HepG2 (cell line): ENCODE results near the gene PAXX. TPM values are rescaled to one million over a fixed set of nuclear protein-coding genes. Genes with fewer than 3 reads are reported as not detected.

Experiments
- ATAC-seq: fragments of 200-7000 bp; cut with Tn5 transposase; 3 replicates; pipeline ENCODE4 v1.9.1; 2020; ENCODE audit warnings: mild to moderate bottlenecking, moderate library complexity
- BruUV-seq: library from RNA; stranded (reverse); fragments of 400-500 nt; replicated peaks from 2 replicates; lab custom pipeline; 2021; lab: Mats Ljungman, UMichigan
- CTCF ChIA-PET: fragments of 300-600 bp; formaldehyde crosslinking; extraction: SDS; loops from one replicate; lab custom pipeline; 2021; ENCODE audit warnings: low total read pairs, inconsistent platforms, low intra/inter-chr PET ratio; lab: Yijun Ruan, JAX
- POLR2A ChIA-PET: fragments of 350-600 bp; sonication (Branson Sonifier 250); formaldehyde crosslinking; loops from one replicate; lab custom pipeline; 2020; ENCODE audit warnings: antibody characterized with exemption, inconsistent platforms; lab: Yijun Ruan, JAX
- DNase-seq: peaks from one replicate; pipeline ENCODE4 v3.0.0-alpha.2; 2015; ENCODE audit warnings: low spot score
- FAIRE-seq: peaks from 3 replicates; lab custom pipeline; 2011; peaks lifted over from hg19 to GRCh38; lab: Jason Lieb, UNC
- H2AFZ ChIP-seq: one replicate; pipeline ENCODE4 v1.6.1; 2011; ENCODE audit warnings: low read length, inconsistent platforms
- H3K27ac ChIP-seq: fragments of 300-600 bp; 3 replicates; pipeline ENCODE4 v1.8.0; 2011; ENCODE audit warnings: mixed run types, mild to moderate bottlenecking, mixed read lengths, low read length, inconsistent platforms; ENCODE audit not compliant: insufficient read depth; ENCODE audit errors: extremely low read length
- H3K27me3 ChIP-seq, 2 experiments: fragments of 200-600 bp in 1 of 2; 2 replicates in 1 of 2; 3 replicates in 1 of 2; pipeline versions ENCODE4 v1.6.0 to v1.8.0; 2011; ENCODE audit warnings: low read length in 2 of 2, mild to moderate bottlenecking in 2 of 2, moderate library complexity in 2 of 2, inconsistent platforms in 1 of 2; ENCODE audit not compliant: insufficient read depth in 2 of 2, control insufficient read depth in 1 of 2
- H3K36me3 ChIP-seq, 2 experiments: fragments of 200-600 bp in 1 of 2; replicated peaks in 1 of 2; 2 replicates in 1 of 2; 3 replicates in 1 of 2; pipeline versions ENCODE4 v1.5.1 to v1.8.0; 2011; ENCODE audit warnings: low read length in 2 of 2, inconsistent platforms in 1 of 2; ENCODE audit not compliant: insufficient read depth in 2 of 2, control insufficient read depth in 1 of 2
- H3K4me1 ChIP-seq: 2 replicates; pipeline ENCODE4 v1.5.1; 2012; ENCODE audit warnings: low read length, inconsistent platforms; ENCODE audit not compliant: insufficient read depth
- H3K4me2 ChIP-seq: 2 replicates; pipeline ENCODE4 v1.6.0; 2011; ENCODE audit warnings: low read depth, low read length, inconsistent platforms
- H3K4me3 ChIP-seq, 3 experiments: fragments of 200-600 bp in 1 of 3; sonication (generic), shearing (Covaris generic) in 1 of 3; replicated peaks in 1 of 3; 2 replicates each; pipeline ENCODE4 v1.5.1; 2011 to 2016; ENCODE audit warnings: low read length in 3 of 3, inconsistent platforms in 2 of 3, low read depth in 2 of 3, mild to moderate bottlenecking in 2 of 3, control low read depth in 1 of 3, mixed read lengths in 1 of 3; ENCODE audit not compliant: insufficient read depth in 1 of 3
- H3K79me2 ChIP-seq: one replicate; pipeline ENCODE4 v1.6.1; 2011; ENCODE audit warnings: low read length, inconsistent platforms; ENCODE audit not compliant: insufficient read depth
- H3K9ac ChIP-seq: 2 replicates; pipeline ENCODE4 v1.6.0; 2011; ENCODE audit warnings: mild to moderate bottlenecking, low read depth, low read length, inconsistent platforms; ENCODE audit not compliant: insufficient read depth
- H3K9me3 ChIP-seq: 2 replicates; pipeline ENCODE4 v1.5.1; 2012; ENCODE audit warnings: mild to moderate bottlenecking, low read length
- H4K20me1 ChIP-seq: 2 replicates; pipeline ENCODE4 v1.6.0; 2011; ENCODE audit warnings: inconsistent platforms, mild to moderate bottlenecking, low read length, moderate library complexity; ENCODE audit not compliant: insufficient read depth
- DNMT1 ChIP-seq: sonication (generic); formaldehyde crosslinking; IDR thresholded peaks from 2 replicates; pipeline ENCODE4 v1.5.1; 2020; ENCODE audit warnings: mild to moderate bottlenecking, missing genetic modification reagents
- GTF3A ChIP-seq: sonication (generic); formaldehyde crosslinking; conservative IDR thresholded peaks from 2 replicates; pipeline ENCODE4 v1.4.0; 2020; ENCODE audit warnings: mild to moderate bottlenecking, missing genetic modification reagents
- NKX3-1 ChIP-seq: sonication (generic); formaldehyde crosslinking; IDR thresholded peaks from 2 replicates; pipeline ENCODE4 v1.5.0; 2020; ENCODE audit warnings: missing genetic modification reagents
- SALL1 ChIP-seq: sonication (generic); formaldehyde crosslinking; IDR thresholded peaks from 2 replicates; pipeline ENCODE4 v1.8.0; 2022; ENCODE audit warnings: mild to moderate bottlenecking, missing genetic modification reagents
- ZKSCAN8 ChIP-seq: IDR thresholded peaks from 2 replicates; pipeline ENCODE4 v1.6.1; 2016; ENCODE audit warnings: borderline replicate concordance, missing genetic modification reagents, missing compliant biosample characterization
- ZNF143 ChIP-seq: sonication (generic); formaldehyde crosslinking; IDR thresholded peaks from 2 replicates; pipeline ENCODE4 v1.4.0; 2020; ENCODE audit warnings: missing genetic modification reagents
- ZNF30 ChIP-seq: sonication (generic); formaldehyde crosslinking; IDR thresholded peaks from 2 replicates; pipeline ENCODE4 v1.5.0; 2020; ENCODE audit warnings: mild to moderate bottlenecking, missing genetic modification reagents
- ZNF512B ChIP-seq: sonication (generic); formaldehyde crosslinking; IDR thresholded peaks from 2 replicates; pipeline ENCODE4 v1.5.1; 2020; ENCODE audit warnings: missing genetic modification reagents, mild to moderate bottlenecking, borderline replicate concordance
- ZNF558 ChIP-seq: sonication (generic); formaldehyde crosslinking; IDR thresholded peaks from 2 replicates; pipeline ENCODE4 v1.9.0; 2022; ENCODE audit warnings: mild to moderate bottlenecking, missing genetic modification reagents, borderline replicate concordance
- ZNF563 ChIP-seq: sonication (generic); formaldehyde crosslinking; IDR thresholded peaks from 2 replicates; pipeline ENCODE4 v1.8.0; 2022; ENCODE audit warnings: mild to moderate bottlenecking, moderate library complexity, missing genetic modification reagents
- ZNF7 ChIP-seq: IDR thresholded peaks from 2 replicates; pipeline ENCODE4 v1.6.1; 2016; ENCODE audit warnings: missing biosample characterization, missing genetic modification reagents
- ZNF878 ChIP-seq: sonication (generic); formaldehyde crosslinking; IDR thresholded peaks from 2 replicates; pipeline ENCODE4 v1.8.1; 2023; ENCODE audit warnings: mild to moderate bottlenecking, missing genetic modification reagents, moderate library complexity
- WGBS: methylation state at CpG from one replicate; pipeline ENCODE4 v1.1.6; 2017; ENCODE audit warnings: low lambda C conversion rate; 5-methylcytosine and 5-hydroxymethylcytosine counted together
- in situ Hi-C: cut with HindIII; loops from 2 replicates; pipeline ENCODE4 v1.10.0; 2017; ENCODE audit warnings: low pct_unique_long_range_greater_than_20kb; ENCODE audit not compliant: extremely low pct_ligation_motif_present
- intact Hi-C: fragments of 100-400 bp; cut with micrococcal nuclease; formaldehyde crosslinking; loops from one replicate; pipeline ENCODE4 v1.10.0; 2022; ENCODE audit not compliant: unreplicated experiment
- polyA plus RNA-seq, 8 experiments: library from polyadenylated mRNA; depleted of rRNA in 3 of 8; stranded (reverse) in 7 of 8; unstranded in 1 of 8; fragments of >200 nt; fragmentation: Illumina TruSeq in 4 of 8; extraction: Trizol in 4 of 8; gene quantifications; 2 replicates each; pipeline versions ENCODE4 v1.2.1 to v1.2.3, GENCODE V29; 2011 to 2016; ENCODE audit warnings: low read depth in 4 of 8, missing spikeins in 1 of 8, mixed read lengths in 1 of 8; ENCODE audit not compliant: insufficient read depth in 1 of 8
- total RNA-seq, 5 experiments: library from RNA; depleted of rRNA; stranded (reverse); fragments of >200 nt; fragmentation: Illumina TruSeq; extraction: Trizol; gene quantifications; 2 replicates each; pipeline ENCODE4 v1.2.3, GENCODE V29; 2016; ENCODE audit warnings: low read depth in 1 of 5
- TF ChIP-seq, protein P1 (sequence below): sonication (generic); formaldehyde crosslinking; IDR thresholded peaks from 2 replicates; pipeline ENCODE4 v1.5.1; 2020; ENCODE audit warnings: mild to moderate bottlenecking, missing genetic modification reagents, borderline replicate concordance

Gene PAXX
- total and polyA plus RNA-seq, 2 of the 13 experiments (the other 11 are each of a cell fraction or from before 2014, with no cell fraction given), result 14.0 to 31.9 TPM

- no peak overlapping the region for H3K27ac ChIP-seq
- intact Hi-C loops, result no loop called here
- H3K9ac ChIP-seq, result no peak overlapping the region
- in situ Hi-C loops, result no loop called here
- no peaks in the 10 kb centered on the region for H3K79me2 ChIP-seq
- H2AFZ ChIP-seq, result no peak overlapping the region
- no peaks in the 10 kb centered on the region for H4K20me1 ChIP-seq
- no peak overlapping the region for H3K4me2 ChIP-seq
- no peaks in the 10 kb centered on the region for H3K36me3 ChIP-seq
- H3K4me1 ChIP-seq, result peaks cover 49% of the 10 kb centered on the region
- peaks cover 27 to 74% of the 10 kb centered on the region in 2 experiments for H3K27me3 ChIP-seq
- no peaks in the 10 kb centered on the region for H3K9me3 ChIP-seq
- no peak overlapping the region for H3K4me3 ChIP-seq
- ATAC-seq (no peak), FAIRE-seq (no peak), DNase-seq (no peak)
- ChIA-PET POLR2A (interaction anchor here (1.2 kb wide), 1 partner anchor 22 kb away, joined by 5 read pairs; no protein-coding TSS in a partner anchor), CTCF (no interaction called here)
- no CpG with 5 or more reads among the region's 11 CpGs for WGBS
- BruUV-seq, result no TSS peak
- TF ChIP-seq, protein P1, sequence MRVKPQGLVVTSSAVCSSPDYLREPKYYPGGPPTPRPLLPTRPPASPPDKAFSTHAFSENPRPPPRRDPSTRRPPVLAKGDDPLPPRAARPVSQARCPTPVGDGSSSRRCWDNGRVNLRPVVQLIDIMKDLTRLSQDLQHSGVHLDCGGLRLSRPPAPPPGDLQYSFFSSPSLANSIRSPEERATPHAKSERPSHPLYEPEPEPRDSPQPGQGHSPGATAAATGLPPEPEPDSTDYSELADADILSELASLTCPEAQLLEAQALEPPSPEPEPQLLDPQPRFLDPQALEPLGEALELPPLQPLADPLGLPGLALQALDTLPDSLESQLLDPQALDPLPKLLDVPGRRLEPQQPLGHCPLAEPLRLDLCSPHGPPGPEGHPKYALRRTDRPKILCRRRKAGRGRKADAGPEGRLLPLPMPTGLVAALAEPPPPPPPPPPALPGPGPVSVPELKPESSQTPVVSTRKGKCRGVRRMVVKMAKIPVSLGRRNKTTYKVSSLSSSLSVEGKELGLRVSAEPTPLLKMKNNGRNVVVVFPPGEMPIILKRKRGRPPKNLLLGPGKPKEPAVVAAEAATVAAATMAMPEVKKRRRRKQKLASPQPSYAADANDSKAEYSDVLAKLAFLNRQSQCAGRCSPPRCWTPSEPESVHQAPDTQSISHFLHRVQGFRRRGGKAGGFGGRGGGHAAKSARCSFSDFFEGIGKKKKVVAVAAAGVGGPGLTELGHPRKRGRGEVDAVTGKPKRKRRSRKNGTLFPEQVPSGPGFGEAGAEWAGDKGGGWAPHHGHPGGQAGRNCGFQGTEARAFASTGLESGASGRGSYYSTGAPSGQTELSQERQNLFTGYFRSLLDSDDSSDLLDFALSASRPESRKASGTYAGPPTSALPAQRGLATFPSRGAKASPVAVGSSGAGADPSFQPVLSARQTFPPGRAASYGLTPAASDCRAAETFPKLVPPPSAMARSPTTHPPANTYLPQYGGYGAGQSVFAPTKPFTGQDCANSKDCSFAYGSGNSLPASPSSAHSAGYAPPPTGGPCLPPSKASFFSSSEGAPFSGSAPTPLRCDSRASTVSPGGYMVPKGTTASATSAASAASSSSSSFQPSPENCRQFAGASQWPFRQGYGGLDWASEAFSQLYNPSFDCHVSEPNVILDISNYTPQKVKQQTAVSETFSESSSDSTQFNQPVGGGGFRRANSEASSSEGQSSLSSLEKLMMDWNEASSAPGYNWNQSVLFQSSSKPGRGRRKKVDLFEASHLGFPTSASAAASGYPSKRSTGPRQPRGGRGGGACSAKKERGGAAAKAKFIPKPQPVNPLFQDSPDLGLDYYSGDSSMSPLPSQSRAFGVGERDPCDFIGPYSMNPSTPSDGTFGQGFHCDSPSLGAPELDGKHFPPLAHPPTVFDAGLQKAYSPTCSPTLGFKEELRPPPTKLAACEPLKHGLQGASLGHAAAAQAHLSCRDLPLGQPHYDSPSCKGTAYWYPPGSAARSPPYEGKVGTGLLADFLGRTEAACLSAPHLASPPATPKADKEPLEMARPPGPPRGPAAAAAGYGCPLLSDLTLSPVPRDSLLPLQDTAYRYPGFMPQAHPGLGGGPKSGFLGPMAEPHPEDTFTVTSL (CRISPR knock-in tag), result no peak
- TF ChIP-seq GTF3A (CRISPR knock-in tag), result no peak
- no peak for TF ChIP-seq ZNF512B (CRISPR knock-in tag)
- no peak for TF ChIP-seq ZNF558 (CRISPR knock-in tag)
- TF ChIP-seq NKX3-1, result no peak
- no peak for TF ChIP-seq ZNF563 (CRISPR knock-in tag)
- TF ChIP-seq SALL1 (CRISPR knock-in tag), result no peak
- no peak for TF ChIP-seq ZNF878 (CRISPR knock-in tag)
- no peak for TF ChIP-seq ZNF143
- TF ChIP-seq DNMT1 (CRISPR knock-in tag), result no peak
- no peak for TF ChIP-seq ZNF7 (CRISPR knock-in tag)
- no peak for TF ChIP-seq ZKSCAN8
- TF ChIP-seq ZNF30 (CRISPR knock-in tag), result no peak
Observed at GRCh38 chr9:136970361-136970760, 21.9 kb upstream of the PAXX start.
